Type B pancreatic cell (in vitro differentiated cells): ENCODE results near the gene TIGD2. TPM values are rescaled to one million over a fixed set of nuclear protein-coding genes. Genes with fewer than 3 reads are reported as not detected.

Experiments
- DNase-seq: peaks from one replicate; pipeline ENCODE4 v3.0.0; 2021; ENCODE audit warnings: mixed read lengths; ENCODE audit not compliant: unreplicated experiment; ENCODE audit errors: extremely low spot score
- H3K27ac Mint-ChIP-seq: 2 replicates; pipeline ENCODE4 v1.8.0; 2021; ENCODE audit warnings: mild to moderate bottlenecking, mixed read lengths
- H3K27me3 Mint-ChIP-seq: 2 replicates; pipeline ENCODE4 v1.8.0; 2021; ENCODE audit warnings: mixed read lengths
- H3K36me3 Mint-ChIP-seq: 2 replicates; pipeline ENCODE4 v1.8.0; 2021; ENCODE audit warnings: mixed read lengths
- H3K4me1 Mint-ChIP-seq: one replicate; pipeline ENCODE4 v1.8.0; 2021; ENCODE audit warnings: mixed read lengths; ENCODE audit not compliant: unreplicated experiment
- H3K4me3 Mint-ChIP-seq: 2 replicates; pipeline ENCODE4 v1.8.0; 2021; ENCODE audit warnings: mild to moderate bottlenecking, mixed read lengths
- H3K9me3 Mint-ChIP-seq: 2 replicates; pipeline ENCODE4 v1.8.0; 2021; ENCODE audit warnings: mixed read lengths
- CTCF ChIP-seq: fragments of 200-600 bp; sonication (generic); conservative IDR thresholded peaks from 2 replicates; pipeline ENCODE4 v1.5.0; 2021; ENCODE audit warnings: antibody characterized with exemption, mild to moderate bottlenecking
- total RNA-seq: library from RNA; stranded (reverse); gene quantifications from 2 replicates; pipeline ENCODE4 v1.2.1, GENCODE V29; 2021; ENCODE audit warnings: low replicate concordance

Gene TIGD2
- total RNA-seq, 1 donor from 2014 or later = 13.2 TPM

GRCh38 chr4:89129080-89129640, 17.8 kb downstream of the TIGD2 start:
- Mint-ChIP-seq H3K27ac (no peak overlapping the region), H3K9me3 (no peaks in the 10 kb centered on the region), H3K4me1 (peaks cover 23% of the 10 kb centered on the region), H3K27me3 (peaks cover 5% of the 10 kb centered on the region), H3K4me3 (no peak overlapping the region), H3K36me3 (no peaks in the 10 kb centered on the region)
- TF ChIP-seq CTCF = no peak
- no peak for DNase-seq

GRCh38 chr4:89134775-89135319, 23.5 kb downstream of the TIGD2 start:
- no peaks in the 10 kb centered on the region for H3K36me3 Mint-ChIP-seq
- no peak for DNase-seq
- no peaks in the 10 kb centered on the region for H3K27me3 Mint-ChIP-seq
- no peak overlapping the region for H3K4me3 Mint-ChIP-seq
- H3K27ac Mint-ChIP-seq = no peak overlapping the region
- no peak for TF ChIP-seq CTCF
- H3K9me3 Mint-ChIP-seq = no peaks in the 10 kb centered on the region
- peaks cover 11% of the 10 kb centered on the region for H3K4me1 Mint-ChIP-seq

GRCh38 chr4:89136525-89136924, 25.2 kb downstream of the TIGD2 start:
- no peak for DNase-seq

GRCh38 chr4:89137231-89137630, 25.9 kb downstream of the TIGD2 start:
- H3K27ac Mint-ChIP-seq = no peak overlapping the region
- DNase-seq = no peak
- no peak overlapping the region for H3K4me3 Mint-ChIP-seq
- H3K9me3 Mint-ChIP-seq = no peaks in the 10 kb centered on the region
- no peaks in the 10 kb centered on the region for H3K27me3 Mint-ChIP-seq
- peaks cover 18% of the 10 kb centered on the region for H3K4me1 Mint-ChIP-seq
- no peaks in the 10 kb centered on the region for H3K36me3 Mint-ChIP-seq
- peak; percentile 38 for TF ChIP-seq CTCF

More at GRCh38 chr4:89136525-89136924, 25.2 kb downstream of the TIGD2 start:
- peaks cover 16% of the 10 kb centered on the region for H3K4me1 Mint-ChIP-seq
- peak overlapping the region; percentile 35 for H3K27ac Mint-ChIP-seq
- H3K36me3 Mint-ChIP-seq = no peaks in the 10 kb centered on the region
- H3K9me3 Mint-ChIP-seq = no peaks in the 10 kb centered on the region
- no peak for TF ChIP-seq CTCF
- H3K4me3 Mint-ChIP-seq = peak overlapping the region; percentile 20
- no peaks in the 10 kb centered on the region for H3K27me3 Mint-ChIP-seq

GRCh38 chr4:89137695-89138094, 26.4 kb downstream of the TIGD2 start:
- DNase-seq = no peak
- no peaks in the 10 kb centered on the region for H3K9me3 Mint-ChIP-seq

More at GRCh38 chr4:89137695-89138094, 26.4 kb downstream of the TIGD2 start:
- Mint-ChIP-seq H3K27ac (no peak overlapping the region), H3K4me3 (no peak overlapping the region), H3K27me3 (no peaks in the 10 kb centered on the region), H3K4me1 (peaks cover 13% of the 10 kb centered on the region), H3K36me3 (no peaks in the 10 kb centered on the region)
- no peak for TF ChIP-seq CTCF
